Renal cortex interstitium (tissue), 15 donors: ENCODE data around the gene ANKRD50. TPM values are rescaled to one million over a fixed set of nuclear protein-coding genes. Genes with fewer than 3 reads are reported as not detected.

Source experiments
- DNase-seq, 11 donors: peaks; one replicate each; pipeline ENCODE4 v3.0.0-alpha.2; 2013; ENCODE audit warnings: low read depth in 9 of 11, low spot score in 4 of 11; ENCODE audit errors: extremely low read depth in 1 of 11
- long read RNA-seq, 16 experiments: transcript quantifications; one replicate each; lab custom pipeline, GENCODE V29; 2026
- polyA plus RNA-seq, 3 donors: library from polyadenylated mRNA; unstranded; fragments of 120-200 nt; gene quantifications; one replicate each; pipeline ENCODE4 v1.2.1, GENCODE V29; 2013; ENCODE audit not compliant: insufficient read length in 3 of 3

The ANKRD50 gene, protein sequence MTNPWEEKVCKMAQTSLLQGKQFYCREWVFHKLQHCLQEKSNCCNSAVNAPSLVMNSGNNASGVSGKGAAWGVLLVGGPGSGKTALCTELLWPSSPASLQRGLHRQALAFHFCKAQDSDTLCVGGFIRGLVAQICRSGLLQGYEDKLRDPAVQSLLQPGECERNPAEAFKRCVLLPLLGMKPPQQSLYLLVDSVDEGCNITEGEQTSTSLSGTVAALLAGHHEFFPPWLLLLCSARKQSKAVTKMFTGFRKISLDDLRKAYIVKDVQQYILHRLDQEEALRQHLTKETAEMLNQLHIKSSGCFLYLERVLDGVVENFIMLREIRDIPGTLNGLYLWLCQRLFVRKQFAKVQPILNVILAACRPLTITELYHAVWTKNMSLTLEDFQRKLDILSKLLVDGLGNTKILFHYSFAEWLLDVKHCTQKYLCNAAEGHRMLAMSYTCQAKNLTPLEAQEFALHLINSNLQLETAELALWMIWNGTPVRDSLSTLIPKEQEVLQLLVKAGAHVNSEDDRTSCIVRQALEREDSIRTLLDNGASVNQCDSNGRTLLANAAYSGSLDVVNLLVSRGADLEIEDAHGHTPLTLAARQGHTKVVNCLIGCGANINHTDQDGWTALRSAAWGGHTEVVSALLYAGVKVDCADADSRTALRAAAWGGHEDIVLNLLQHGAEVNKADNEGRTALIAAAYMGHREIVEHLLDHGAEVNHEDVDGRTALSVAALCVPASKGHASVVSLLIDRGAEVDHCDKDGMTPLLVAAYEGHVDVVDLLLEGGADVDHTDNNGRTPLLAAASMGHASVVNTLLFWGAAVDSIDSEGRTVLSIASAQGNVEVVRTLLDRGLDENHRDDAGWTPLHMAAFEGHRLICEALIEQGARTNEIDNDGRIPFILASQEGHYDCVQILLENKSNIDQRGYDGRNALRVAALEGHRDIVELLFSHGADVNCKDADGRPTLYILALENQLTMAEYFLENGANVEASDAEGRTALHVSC (N-terminal part only)
- polyA plus RNA-seq = 10 to 100 TPM; 37.7 to 49.2 (median 43.5) TPM
- long read RNA-seq, donor 1, full-length matches to known transcripts = 1 of 1 reads
- long read RNA-seq, donor 1, partial matches to known transcripts = 0 of 1 reads
- long read RNA-seq, donor 1, other reads (novel, unspliced or antisense) = 0 of 1 reads
- long read RNA-seq, donor 2, partial matches to known transcripts = 9 of 9 reads
- long read RNA-seq, donor 2, other reads (novel, unspliced or antisense) = 0 of 9 reads
- long read RNA-seq, donor 3, full-length matches to known transcripts = 7 of 38 reads
- long read RNA-seq, donor 3, partial matches to known transcripts = 31 of 38 reads
- long read RNA-seq, donor 3, other reads (novel, unspliced or antisense) = 0 of 38 reads
- long read RNA-seq, donor 4, full-length matches to known transcripts = 1 of 16 reads
- long read RNA-seq, donor 4, partial matches to known transcripts = 15 of 16 reads
- long read RNA-seq, donor 4, other reads (novel, unspliced or antisense) = 0 of 16 reads
- long read RNA-seq, donor 5 = 0 reads
- long read RNA-seq, donor 6, partial matches to known transcripts = 33 of 33 reads
- long read RNA-seq, donor 6, other reads (novel, unspliced or antisense) = 0 of 33 reads
- long read RNA-seq, donor 7, full-length matches to known transcripts = 1 of 16 reads
- long read RNA-seq, donor 7, partial matches to known transcripts = 15 of 16 reads
- long read RNA-seq, donor 7, other reads (novel, unspliced or antisense) = 0 of 16 reads
- long read RNA-seq, donor 8 = 0 reads
- long read RNA-seq, donor 9, partial matches to known transcripts = 15 of 15 reads
- long read RNA-seq, donor 9, other reads (novel, unspliced or antisense) = 0 of 15 reads
- long read RNA-seq, donor 10, full-length matches to known transcripts = 2 of 41 reads
- long read RNA-seq, donor 10, partial matches to known transcripts = 39 of 41 reads
- long read RNA-seq, donor 10, other reads (novel, unspliced or antisense) = 0 of 41 reads
- long read RNA-seq, donor 11, full-length matches to known transcripts = 1 of 12 reads
- long read RNA-seq, donor 11, partial matches to known transcripts = 11 of 12 reads
- long read RNA-seq, donor 11, other reads (novel, unspliced or antisense) = 0 of 12 reads
- long read RNA-seq, donor 12, full-length matches to known transcripts = 1 of 1 reads
- long read RNA-seq, donor 12, partial matches to known transcripts = 0 of 1 reads
- long read RNA-seq, donor 12, other reads (novel, unspliced or antisense) = 0 of 1 reads
- long read RNA-seq, donor 13 = 0 reads
- long read RNA-seq, donor 14, full-length matches to known transcripts = 1 of 1 reads
- long read RNA-seq, donor 14, partial matches to known transcripts = 0 of 1 reads
- long read RNA-seq, donor 14, other reads (novel, unspliced or antisense) = 0 of 1 reads
- long read RNA-seq, donor 15 = 0 reads
- long read RNA-seq, donor 16, full-length matches to known transcripts = 3 of 79 reads
- long read RNA-seq, donor 16, partial matches to known transcripts = 76 of 79 reads
- long read RNA-seq, donor 16, other reads (novel, unspliced or antisense) = 0 of 79 reads

DNA sequence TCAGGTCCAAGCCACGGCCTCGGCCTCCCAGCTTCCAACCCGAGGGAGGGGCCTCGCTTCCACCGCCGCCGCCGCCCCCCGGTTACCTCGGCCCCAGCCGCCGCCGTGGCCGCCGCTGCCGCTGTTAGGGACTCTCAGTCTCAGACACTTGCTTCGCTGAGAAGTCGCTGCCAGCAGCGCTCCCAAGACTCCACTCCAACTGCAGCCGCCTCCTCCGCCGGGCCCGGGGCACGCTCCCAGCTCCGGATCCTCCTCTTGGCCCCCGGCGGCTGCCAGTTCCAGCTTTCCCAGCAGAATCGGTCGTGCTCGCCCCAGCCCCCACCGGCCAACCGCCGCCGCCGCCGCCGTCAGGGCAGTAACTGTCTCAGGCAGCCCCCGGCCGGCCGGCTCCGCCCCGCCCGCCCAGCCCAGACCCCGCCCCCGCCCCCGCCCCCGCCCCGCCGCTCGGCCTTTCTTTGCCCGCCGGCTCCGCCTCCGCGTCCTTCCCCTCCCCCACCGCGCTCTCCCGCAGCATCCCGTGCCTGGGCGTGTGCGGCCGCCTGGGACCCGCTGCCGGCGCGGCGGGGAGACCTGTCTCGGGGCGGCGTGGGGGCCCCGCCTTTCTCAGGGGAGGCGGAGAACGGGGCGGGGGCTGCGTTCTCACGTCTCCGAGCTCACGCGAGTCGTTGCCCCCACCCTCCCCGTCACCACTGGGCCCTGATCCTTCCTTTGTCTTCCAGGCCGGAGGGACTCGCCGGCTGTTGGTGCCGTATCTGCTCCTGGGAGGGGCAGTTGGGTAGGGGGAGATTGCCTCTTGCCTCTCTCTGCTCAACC, at the start of gene ANKRD50:
TSS of gene ANKRD50 (minus strand) at position 361 of the 813 bp plus-strand sequence. CDS start 2,221 bp downstream, outside the sequence.
- peak; percentile 59 to 92 (median 88) for DNase-seq

DNA sequence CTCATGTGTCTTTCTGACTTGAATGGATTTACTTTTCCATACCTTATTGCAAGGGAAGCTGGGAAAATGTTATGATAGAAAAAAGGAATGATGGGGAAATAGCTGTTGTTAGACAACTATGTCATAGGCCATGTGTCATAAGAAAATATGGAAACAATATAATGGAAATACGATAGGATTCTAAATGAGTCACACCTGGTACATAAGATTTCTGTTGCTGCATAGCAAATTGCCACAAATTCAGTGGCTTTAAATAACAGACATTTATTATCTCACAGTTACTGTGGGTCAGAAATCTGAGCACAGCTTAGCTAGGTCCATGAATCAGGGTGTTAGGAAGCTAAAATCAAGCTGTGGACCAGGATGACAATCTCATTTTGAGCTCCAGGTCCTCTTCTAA, 44.6 kb upstream of the ANKRD50 start:
- no peak for DNase-seq

DNA sequence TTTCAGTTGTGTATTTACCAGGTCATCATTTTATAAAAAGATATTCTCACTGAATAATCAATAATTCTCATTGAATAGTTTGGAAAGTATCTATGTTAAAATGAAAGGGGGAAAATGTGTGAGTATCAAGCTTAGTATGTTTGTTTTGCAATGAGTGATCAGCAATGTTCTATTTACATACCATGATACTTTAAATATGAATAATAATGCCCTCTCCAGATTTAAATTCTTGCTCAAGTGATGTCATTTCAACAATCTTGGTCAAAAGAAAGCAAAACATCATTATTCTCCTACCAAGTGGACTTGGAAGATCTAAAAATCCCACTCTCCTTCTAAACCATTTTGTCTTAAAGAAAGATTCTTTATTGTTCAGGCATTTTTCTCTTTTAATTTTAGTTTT, 42.1 kb upstream of the ANKRD50 start:
- DNase-seq = no peak

DNA sequence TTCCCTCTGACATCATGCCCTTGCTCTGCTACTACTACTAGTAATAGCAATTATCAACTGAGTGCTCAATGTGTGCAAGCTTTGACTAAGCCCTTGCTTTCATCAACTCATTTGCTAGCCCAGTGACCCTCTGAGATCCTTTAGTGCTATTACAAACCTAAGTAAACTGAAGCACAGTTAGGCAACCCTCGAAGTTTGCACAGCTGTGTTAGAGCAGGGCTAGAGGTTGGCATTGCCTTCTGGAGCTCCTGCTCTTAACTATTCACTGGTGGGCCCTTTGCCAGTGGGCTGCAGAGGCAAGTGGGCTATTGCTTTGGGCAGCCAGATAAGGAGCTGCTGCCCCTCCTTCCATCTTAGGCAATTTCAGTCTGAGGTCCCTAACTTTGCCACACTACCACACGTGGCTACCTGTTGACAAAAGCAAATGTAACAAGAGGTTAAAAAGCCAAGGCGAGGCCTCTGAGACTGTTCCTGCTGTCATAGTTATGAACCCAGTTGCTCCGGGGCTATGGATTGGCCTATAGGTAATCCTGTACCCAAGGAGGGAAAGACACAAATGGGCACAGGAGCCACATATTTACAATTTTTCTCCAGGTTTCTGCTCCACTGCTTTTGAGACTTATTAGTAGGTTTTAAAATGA, 41.5 kb upstream of the ANKRD50 start:
- no peak for DNase-seq

DNA sequence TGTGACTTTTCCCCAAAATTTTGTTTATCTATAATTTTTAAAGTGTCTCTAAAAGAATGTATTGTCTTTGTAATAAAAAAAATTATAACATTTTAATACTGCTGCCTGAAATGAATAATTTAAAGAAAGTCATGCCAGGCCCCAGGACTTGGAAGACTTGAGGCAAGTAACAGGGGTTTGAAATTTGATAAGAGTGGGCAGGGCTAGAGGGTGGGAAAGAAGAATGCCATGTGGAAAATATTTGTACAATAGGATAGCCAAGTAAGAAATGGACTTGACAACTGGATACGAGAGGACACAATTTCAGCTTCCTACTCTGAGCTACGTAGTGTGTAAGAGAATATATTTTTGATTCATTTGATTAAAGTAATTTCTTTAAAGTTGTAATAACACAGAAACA, 36.9 kb upstream of the ANKRD50 start:
- no peak for DNase-seq

DNA sequence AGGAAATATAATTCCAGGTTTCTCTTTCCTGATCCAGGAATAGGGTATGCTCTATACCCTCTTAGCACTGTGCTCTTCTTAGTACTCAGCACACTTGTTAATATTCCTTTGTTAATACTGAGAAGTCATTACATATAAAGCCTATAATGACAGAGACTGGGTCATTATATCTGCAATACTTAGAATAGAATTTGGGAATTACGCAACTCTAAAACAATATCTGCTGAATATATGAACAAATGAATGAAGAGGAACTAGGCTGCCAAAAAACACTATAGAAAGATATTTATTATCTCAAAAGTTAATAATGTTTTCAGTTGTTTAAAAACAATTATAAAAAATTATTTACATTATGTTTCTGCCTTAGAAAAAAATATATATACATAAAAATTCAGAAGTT, 36.4 kb upstream of the ANKRD50 start:
- DNase-seq = no peak

DNA sequence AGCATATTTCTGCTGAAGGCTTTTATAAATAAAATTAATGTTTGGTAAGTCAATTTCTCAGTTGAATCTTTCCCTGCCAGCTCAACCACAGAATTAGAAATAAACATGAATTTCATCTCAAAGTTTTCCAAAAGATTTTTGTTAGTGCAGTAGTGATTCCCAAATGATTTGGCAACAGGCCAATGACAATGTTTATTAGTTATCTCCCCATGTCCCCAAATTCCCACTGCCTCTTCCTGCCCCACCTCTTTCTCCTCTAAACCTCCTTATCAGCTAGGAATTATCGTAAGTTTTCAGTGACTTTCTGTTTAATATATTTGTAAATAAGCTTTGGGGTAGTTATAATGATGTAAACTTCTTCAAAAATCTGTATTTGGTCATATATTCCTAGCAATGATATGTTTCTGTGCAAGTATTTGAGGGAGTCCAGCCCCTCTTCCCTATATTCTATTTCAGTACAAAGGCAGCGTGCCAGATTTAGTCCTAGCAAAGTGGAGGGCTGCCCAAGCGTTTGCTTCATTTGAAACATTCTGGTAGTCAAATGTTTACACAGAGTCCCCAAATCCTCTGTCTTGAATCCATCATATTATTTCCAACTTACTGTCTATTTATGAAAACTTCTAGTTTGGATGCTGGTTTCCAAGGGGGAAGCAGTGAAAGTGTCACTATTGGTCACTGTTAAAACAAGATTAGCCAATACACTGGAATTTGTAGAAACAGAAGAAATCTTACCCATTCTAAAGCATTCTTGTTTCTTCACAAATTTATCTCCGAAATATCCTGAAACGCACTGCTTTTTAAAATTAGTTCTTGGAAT, 33.7 kb upstream of the ANKRD50 start:
- no peak for DNase-seq

DNA sequence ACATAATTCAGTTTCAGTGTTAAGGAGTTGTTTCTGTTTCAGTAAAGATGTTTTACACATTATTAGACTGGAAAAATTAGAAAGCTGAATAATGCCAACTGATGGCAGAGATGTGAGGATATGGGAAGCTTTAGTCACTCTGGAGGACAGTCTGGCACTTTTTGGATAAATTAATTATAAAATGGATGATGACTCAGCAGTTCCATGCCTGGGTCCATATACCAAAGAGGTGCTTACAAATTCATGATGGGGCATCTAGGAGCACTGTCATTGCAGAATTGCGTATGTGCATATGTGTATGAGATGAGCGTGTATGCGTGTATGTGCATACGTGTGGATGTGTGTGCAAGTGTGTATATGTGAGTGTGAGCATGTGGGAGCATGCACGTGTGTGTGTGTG, 31.2 kb upstream of the ANKRD50 start:
- no peak for DNase-seq

DNA sequence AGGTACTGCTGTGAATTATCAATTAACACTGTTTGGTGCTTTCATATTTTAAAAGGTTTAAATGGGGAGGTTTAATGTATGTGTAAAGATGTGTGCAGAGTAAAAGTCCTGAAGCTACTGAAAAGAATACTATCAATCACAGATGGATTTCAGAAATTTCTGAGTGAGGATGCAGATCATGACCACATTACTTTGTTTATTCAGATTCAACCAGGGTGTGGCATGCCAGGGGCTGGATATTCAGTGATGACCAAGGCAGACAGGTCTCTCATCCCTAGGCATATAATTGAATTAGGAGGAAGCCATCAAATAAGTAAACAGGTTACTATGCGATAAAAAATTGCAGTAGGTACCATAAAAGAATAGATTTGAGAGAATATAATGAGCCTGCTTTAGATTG, 28.0 kb upstream of the ANKRD50 start:
- no peak for DNase-seq

DNA sequence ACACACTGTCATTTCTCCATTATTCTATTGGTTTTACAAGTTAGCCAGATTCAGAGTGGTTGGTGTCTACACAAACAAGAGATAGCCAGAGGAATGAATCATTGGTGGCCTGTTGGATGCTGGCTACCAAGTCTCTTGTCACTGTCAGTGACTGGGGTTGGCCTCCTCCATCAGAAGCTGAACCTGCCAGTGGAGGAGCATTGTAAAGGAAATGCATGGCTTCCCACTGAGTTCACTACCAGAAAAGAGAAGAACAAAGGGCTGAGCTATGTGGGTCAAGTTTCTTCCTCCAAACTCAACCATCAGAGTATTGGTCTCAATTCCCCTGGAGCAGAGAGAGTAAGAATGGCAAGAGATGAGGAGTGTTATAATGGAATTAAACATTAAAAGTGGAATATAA, 26.5 kb upstream of the ANKRD50 start:
- DNase-seq = no peak

DNA sequence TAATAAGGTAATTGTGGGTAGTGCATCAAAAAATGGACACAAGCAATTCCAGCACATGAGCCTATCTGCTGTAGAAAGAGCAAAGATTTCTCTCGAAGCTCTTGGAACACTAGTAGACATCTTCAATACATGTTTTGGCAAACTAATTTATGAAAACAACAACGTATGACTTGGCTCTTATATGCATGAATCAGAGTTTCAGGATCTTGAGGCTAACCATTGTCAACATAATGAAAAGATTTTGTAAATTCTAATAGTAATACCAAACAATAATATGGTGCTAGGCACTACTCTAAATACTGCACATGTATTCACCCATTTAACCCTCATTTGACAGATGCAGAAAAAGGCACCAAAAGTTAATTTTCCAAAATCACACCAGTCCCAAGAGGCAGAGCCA, 25.1 kb upstream of the ANKRD50 start:
- no peak for DNase-seq

DNA sequence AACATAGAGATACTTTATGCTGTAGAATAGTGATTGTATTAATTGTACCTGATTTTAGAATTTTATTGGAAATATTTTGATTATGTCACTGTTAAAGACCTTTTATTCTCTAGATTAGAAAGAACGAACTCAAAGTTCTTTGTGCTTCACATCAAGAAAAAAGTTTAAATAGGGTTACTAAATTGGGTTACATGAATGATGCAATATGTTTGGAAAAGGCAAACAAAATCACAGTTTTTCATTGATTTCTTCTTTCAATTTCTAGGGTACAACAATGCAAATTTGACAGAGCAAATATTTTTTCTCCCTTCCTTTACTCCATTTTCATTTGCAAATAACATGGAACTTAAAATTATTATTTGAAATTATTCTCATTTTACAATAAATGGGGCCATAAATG, 24.0 kb upstream of the ANKRD50 start:
- DNase-seq = no peak

DNA sequence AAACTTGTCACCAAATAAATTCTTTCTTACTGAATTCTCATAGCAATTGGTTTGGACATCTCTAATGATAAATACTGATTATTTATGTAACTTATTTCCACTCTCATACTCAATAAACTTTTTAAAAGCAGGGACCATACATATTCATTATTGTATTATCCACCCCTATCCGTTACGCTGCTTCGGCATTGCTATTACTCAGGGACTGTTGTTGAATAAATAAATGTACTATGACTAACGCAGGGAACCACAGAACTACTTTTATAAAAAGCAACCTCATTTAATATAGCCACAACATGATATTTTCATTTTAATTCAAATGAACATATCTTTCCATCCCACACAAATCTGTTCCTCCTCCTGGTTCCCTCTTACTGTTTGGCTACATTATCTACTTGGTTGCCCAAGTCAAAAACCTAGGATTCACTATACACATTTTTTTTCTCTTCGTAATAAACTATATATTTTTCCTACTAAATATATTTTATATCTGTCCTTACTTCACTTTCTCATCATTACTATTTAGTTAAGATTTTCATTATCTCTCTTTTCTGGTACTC, 14.9 kb upstream of the ANKRD50 start:
- no peak for DNase-seq

DNA sequence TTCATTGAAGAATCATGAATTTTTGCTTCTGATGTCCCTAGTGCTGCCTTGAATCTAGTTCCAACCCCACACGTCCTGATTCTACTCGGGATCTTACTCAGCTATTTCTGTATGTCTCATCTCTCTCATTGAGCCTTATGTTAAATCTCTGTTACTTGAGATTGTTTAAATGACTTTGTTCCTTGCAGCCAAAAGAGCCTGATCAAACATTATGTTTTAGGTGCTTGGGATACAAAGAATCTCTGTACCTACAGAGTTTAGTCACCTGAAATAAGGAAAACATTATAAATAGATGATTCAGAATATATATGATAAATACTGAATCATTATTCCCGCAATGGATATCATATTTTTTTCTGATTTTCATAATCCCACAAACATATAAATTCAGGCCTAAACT, 13.7 kb upstream of the ANKRD50 start:
- DNase-seq = no peak
